Testis (tissue), 2 donors: ENCODE data around the gene PHIP.

ENCODE experiments used
- POLR2A ChIP-seq: fragments of 450-650 bp; IDR thresholded peaks from one replicate; pipeline ENCODE4 v1.6.1; 2017; ENCODE audit warnings: antibody characterized with exemption, mild to moderate bottlenecking, moderate library complexity
- TF ChIP-seq, protein P1 (sequence below), 3 experiments: fragments of 450-650 bp in 2 of 3; fragments of 200-600 bp in 1 of 3; sonication (generic) in 1 of 3; IDR thresholded peaks; one replicate each; pipeline ENCODE4 v1.5.1; 2016 to 2019; ENCODE audit warnings: antibody characterized with exemption in 3 of 3, mild to moderate bottlenecking in 2 of 3, moderate library complexity in 1 of 3

DNA sequence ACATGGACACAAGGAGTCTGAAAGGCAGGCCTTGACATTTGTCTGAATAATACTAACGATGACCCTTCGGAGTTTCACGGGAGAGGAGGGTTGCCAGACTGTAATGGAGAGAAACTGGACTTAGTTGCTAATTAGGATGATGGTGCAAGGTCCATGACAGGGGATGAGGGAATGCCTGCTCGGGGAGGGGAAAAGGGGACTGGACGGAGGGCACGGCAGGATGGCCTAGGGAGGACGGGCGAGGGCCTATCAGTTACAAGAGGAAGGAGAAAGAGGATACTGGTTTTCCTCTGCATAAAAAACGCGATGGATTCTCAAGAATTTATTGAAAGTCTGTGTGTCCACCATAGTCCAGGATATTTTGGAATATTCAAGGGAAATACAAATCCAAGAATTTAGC, 168.0 kb downstream of the PHIP start:
- TF ChIP-seq, protein P1, sequence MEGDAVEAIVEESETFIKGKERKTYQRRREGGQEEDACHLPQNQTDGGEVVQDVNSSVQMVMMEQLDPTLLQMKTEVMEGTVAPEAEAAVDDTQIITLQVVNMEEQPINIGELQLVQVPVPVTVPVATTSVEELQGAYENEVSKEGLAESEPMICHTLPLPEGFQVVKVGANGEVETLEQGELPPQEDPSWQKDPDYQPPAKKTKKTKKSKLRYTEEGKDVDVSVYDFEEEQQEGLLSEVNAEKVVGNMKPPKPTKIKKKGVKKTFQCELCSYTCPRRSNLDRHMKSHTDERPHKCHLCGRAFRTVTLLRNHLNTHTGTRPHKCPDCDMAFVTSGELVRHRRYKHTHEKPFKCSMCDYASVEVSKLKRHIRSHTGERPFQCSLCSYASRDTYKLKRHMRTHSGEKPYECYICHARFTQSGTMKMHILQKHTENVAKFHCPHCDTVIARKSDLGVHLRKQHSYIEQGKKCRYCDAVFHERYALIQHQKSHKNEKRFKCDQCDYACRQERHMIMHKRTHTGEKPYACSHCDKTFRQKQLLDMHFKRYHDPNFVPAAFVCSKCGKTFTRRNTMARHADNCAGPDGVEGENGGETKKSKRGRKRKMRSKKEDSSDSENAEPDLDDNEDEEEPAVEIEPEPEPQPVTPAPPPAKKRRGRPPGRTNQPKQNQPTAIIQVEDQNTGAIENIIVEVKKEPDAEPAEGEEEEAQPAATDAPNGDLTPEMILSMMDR (IDR thresholded peaks at IDR 0.05) = no peak
- TF ChIP-seq POLR2A = no peak
